Upper lobe of left lung (tissue), 4 donors: ENCODE results near the gene KRTAP5-4.

Experiments
- EP300 ChIP-seq, 4 donors: sonication (generic); formaldehyde crosslinking; IDR thresholded peaks; one replicate each; pipeline ENCODE4 v1.5.1; 2017; ENCODE audit warnings: antibody characterized with exemption in 4 of 4, control low read depth in 2 of 4
- POLR2A ChIP-seq, 4 donors: fragments of 450-650 bp; IDR thresholded peaks; one replicate each; pipeline ENCODE4 v1.5.1; 2016 to 2017; ENCODE audit warnings: antibody characterized with exemption in 4 of 4, mild to moderate bottlenecking in 2 of 4
- POLR2AphosphoS5 ChIP-seq, 2 donors: sonication (generic); formaldehyde crosslinking; IDR thresholded peaks; one replicate each; pipeline ENCODE4 v1.5.1; 2017; ENCODE audit warnings: antibody characterized with exemption in 2 of 2
- TF ChIP-seq, protein P1 (sequence below), 6 experiments: fragments of 450-650 bp in 4 of 6; fragments of 200-600 bp in 2 of 6; sonication (generic) in 2 of 6; IDR thresholded peaks; one replicate each; pipeline ENCODE4 v1.5.1; 2016 to 2019; ENCODE audit warnings: antibody characterized with exemption in 6 of 6

DNA sequence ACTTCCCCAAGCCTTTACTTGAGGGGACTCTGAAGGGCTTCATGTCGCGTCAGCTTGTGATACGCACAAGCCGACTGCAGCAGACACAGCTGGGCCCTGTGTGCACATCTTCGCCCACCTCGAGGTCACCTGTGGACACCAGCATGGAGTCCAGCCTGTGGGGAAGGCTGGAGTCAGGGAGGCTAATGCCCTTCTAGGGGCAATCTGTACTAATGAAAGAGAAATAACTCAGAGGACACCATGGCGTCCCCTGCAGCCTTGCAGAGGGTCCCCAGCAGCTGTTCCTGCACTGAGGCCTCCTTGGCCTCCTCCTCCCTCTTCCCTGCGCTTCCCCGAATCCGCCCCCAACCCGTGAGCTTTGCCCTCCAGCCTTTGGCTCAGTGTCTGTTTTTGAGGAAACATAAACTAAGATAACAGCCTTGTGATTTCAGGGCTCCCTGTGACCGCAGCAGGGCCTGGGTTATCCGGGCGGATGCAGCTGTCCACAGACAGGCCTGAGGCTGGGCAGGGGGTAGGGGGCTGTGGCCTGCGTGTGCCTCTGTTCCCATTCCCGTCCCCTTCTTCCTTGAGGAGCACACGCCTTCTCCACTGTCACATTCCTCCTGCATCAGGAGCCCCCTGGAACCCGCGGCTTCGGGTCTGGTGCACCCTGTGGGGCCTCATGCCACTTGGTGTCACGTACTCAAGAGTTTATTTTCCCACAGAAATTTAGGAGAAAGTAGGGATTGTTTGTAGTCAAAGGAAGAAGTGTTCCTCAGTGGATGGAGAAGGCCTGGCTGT is 32.6 kb upstream of the KRTAP5-4 start:
- TF ChIP-seq, protein P1, sequence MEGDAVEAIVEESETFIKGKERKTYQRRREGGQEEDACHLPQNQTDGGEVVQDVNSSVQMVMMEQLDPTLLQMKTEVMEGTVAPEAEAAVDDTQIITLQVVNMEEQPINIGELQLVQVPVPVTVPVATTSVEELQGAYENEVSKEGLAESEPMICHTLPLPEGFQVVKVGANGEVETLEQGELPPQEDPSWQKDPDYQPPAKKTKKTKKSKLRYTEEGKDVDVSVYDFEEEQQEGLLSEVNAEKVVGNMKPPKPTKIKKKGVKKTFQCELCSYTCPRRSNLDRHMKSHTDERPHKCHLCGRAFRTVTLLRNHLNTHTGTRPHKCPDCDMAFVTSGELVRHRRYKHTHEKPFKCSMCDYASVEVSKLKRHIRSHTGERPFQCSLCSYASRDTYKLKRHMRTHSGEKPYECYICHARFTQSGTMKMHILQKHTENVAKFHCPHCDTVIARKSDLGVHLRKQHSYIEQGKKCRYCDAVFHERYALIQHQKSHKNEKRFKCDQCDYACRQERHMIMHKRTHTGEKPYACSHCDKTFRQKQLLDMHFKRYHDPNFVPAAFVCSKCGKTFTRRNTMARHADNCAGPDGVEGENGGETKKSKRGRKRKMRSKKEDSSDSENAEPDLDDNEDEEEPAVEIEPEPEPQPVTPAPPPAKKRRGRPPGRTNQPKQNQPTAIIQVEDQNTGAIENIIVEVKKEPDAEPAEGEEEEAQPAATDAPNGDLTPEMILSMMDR (IDR thresholded peaks at IDR 0.05), result no peak
- no peak for TF ChIP-seq POLR2A (IDR thresholded peaks at IDR 0.05)
- no peak for TF ChIP-seq POLR2AphosphoS5 (IDR thresholded peaks at IDR 0.05)
- TF ChIP-seq EP300 (IDR thresholded peaks at IDR 0.05), result no peak
